ENCODE measurements around the gene CTSV. TPM values are rescaled to one million over a fixed set of nuclear protein-coding genes. Genes with fewer than 3 reads are reported as not detected.

CTSV gene
- total RNA-seq = 1.6 and 2.0 TPM in 2 replicates

GRCh38 chr9:97038611-97039513, at the start of gene CTSV:
Gene CTSV (minus strand): TSS chr9:97039142. CDS start chr9:97038043, 1,099 bp downstream.

Other genes starting within 250 kb of the CTSV start
- gene ZNF782, start 184.6 kb downstream of the CTSV start, total RNA-seq = 1.6 and 6.5 TPM in 2 replicates
- gene NUTM2G, start 110.3 kb downstream of the CTSV start, total RNA-seq = not detected in 2 replicates